ENCODE results near the gene NOX5.
A peak's percentile ranks its signal among the peaks of the same experiment; 100 is the strongest.

Gene NOX5

DNA sequence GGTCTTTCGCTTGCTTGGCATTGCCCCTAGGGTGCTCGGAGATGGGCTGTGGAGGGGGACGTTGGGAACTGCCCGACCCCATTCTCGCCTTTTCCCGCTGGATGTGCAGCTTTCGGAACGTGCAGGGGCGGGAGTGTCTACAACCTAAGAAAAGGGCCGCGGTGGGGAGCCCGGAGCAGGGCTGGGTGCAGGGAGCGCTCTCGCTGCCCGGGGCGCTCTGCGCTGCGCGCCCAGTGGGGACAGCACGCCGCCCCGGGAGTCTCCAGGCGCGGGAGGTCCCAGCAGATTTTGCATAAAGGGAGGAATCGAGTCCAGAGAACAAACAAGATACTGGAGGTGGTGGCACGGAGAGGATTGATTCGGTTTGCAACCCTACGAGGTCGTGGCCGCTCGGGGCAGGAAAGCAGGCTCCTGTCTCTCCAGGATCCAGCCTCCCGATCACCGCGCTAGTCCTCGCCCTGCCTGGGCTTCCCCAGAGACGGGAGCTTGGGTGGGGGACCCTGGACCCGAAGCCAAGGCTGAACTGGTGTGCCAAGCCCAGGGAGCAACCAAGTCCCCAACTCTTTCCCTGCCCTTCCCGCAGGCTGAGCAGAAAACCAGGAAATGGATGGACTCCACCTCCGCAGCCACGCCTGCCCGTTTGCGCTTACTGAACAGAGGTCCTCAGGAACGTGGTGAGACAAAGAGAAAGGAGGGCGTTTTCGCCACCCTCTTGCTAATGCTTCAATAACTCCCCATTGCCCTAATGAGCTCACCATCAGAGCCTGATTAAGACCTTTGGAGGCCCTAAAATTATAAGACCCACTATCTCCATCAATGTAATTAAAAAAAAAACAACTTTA is 59.7 kb downstream of the NOX5 start:
- CTCF ChIA-PET: interaction anchor here (0.6 to 1.2 kb wide), 2 partner anchors 11 to 1025 kb away, joined by 4 to 7 read pairs; no protein-coding TSS in a partner anchor
- POLR2A ChIA-PET: interaction anchor here (0.8 to 3.6 kb wide), 4 partner anchors 68 to 161 kb away, joined by 3 to 16 read pairs (median 3); partner anchors contain the start of gene GLCE
- DNase-seq (ENCODE audit: extremely low spot score): peak; percentile 72
- TF ChIP-seq FOXK2 (IDR thresholded peaks at IDR 0.05) (no peak), CTBP1 (IDR thresholded peaks at IDR 0.05; ENCODE audit: borderline replicate concordance) (no peak), TARDBP (IDR thresholded peaks at IDR 0.05) (no peak), HDGF (IDR thresholded peaks at IDR 0.05; ENCODE audit: borderline replicate concordance) (no peak), FOXA1 (IDR thresholded peaks at IDR 0.05) (no peak), BHLHE40 (IDR thresholded peaks at IDR 0.05; ENCODE audit: borderline replicate concordance) (no peak), LEF1 (IDR thresholded peaks at IDR 0.05; ENCODE audit: borderline replicate concordance) (no peak), ARNT (IDR thresholded peaks at IDR 0.05) (no peak), ELF4 (IDR thresholded peaks at IDR 0.05) (peak; percentile 45; the same call in 1 of the 2 replicates), SUZ12 (IDR thresholded peaks at IDR 0.05) (no peak), NFRKB (IDR thresholded peaks at IDR 0.05) (no peak), L3MBTL2 (conservative IDR thresholded peaks at IDR 0.05) (peak; percentile 54), FOXM1 (IDR thresholded peaks at IDR 0.05; ENCODE audit: borderline replicate concordance) (no peak), SP1 (IDR thresholded peaks at IDR 0.05) (no peak), ZNF384 (IDR thresholded peaks at IDR 0.05) (no peak)
- TF ChIP-seq, protein P1, sequence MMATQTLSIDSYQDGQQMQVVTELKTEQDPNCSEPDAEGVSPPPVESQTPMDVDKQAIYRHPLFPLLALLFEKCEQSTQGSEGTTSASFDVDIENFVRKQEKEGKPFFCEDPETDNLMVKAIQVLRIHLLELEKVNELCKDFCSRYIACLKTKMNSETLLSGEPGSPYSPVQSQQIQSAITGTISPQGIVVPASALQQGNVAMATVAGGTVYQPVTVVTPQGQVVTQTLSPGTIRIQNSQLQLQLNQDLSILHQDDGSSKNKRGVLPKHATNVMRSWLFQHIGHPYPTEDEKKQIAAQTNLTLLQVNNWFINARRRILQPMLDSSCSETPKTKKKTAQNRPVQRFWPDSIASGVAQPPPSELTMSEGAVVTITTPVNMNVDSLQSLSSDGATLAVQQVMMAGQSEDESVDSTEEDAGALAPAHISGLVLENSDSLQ (IDR thresholded peaks at IDR 0.05): no peak

GRCh38 chr15:69074843-69075224 is 60.3 kb downstream of the NOX5 start:
- TF ChIP-seq FOXM1 (IDR thresholded peaks at IDR 0.05; ENCODE audit: borderline replicate concordance): no peak
- ChIA-PET POLR2A (interaction anchor here (0.8 to 3.6 kb wide), 4 partner anchors 67 to 160 kb away, joined by 3 to 16 read pairs (median 3); partner anchors contain the start of gene GLCE), CTCF (interaction anchor here (0.6 to 1.2 kb wide), 3 partner anchors 10 to 1111 kb away, joined by 3 to 7 read pairs (median 4); no protein-coding TSS in a partner anchor)
- DNase-seq (ENCODE audit: extremely low spot score): peak; percentile 60

DNA sequence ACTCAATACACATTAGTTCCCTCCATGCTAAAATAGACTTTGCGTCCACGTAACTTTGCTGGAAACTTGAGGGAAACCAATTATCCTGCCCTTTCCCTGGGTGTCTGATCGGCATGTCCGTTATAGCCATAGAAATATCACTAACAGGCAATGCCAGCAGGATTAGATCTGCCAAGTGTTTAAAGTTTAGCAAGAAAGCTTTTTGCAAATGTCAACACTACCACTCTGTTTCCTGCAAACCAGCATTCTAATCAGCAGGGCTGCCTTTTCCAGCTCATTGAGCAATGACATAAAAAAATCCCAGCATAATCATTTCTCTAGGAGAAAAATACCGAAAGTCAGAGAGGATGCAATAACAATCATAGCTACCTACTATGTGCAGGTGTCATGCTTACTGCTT is 60.9 kb downstream of the NOX5 start:
- ChIA-PET CTCF (interaction anchor here (0.7 to 1.2 kb wide), 3 partner anchors 9 to 1111 kb away, joined by 3 to 7 read pairs (median 3); no protein-coding TSS in a partner anchor), POLR2A (interaction anchor here (0.9 to 3.6 kb wide), 2 partner anchors 70 to 85 kb away, joined by 3 to 16 read pairs; partner anchors contain the start of gene GLCE)
- DNase-seq (ENCODE audit: extremely low spot score): no peak
- TF ChIP-seq LEF1 (IDR thresholded peaks at IDR 0.05; ENCODE audit: borderline replicate concordance) (no peak), NFRKB (IDR thresholded peaks at IDR 0.05) (no peak), SUZ12 (IDR thresholded peaks at IDR 0.05) (no peak)

GRCh38 chr15:69076756-69077155 is 62.3 kb downstream of the NOX5 start:
- no peak for TF ChIP-seq ARNT (IDR thresholded peaks at IDR 0.05)
- no peak for TF ChIP-seq TARDBP (IDR thresholded peaks at IDR 0.05)
- TF ChIP-seq FOXM1 (IDR thresholded peaks at IDR 0.05; ENCODE audit: borderline replicate concordance): no peak
- CTCF ChIA-PET: interaction anchor here (0.7 to 1.6 kb wide), 2 partner anchors 17 to 152 kb away, joined by 3 to 4 read pairs; no protein-coding TSS in a partner anchor
- POLR2A ChIA-PET: interaction anchor here (1.5 kb wide), 1 partner anchor 84 kb away, joined by 5 read pairs; the partner anchor contains the start of gene GLCE
- DNase-seq (ENCODE audit: extremely low spot score): no peak

- TF ChIP-seq LEF1 (IDR thresholded peaks at IDR 0.05; ENCODE audit: borderline replicate concordance): no peak
- TF ChIP-seq SP1 (IDR thresholded peaks at IDR 0.05): no peak
- TF ChIP-seq ZNF384 (IDR thresholded peaks at IDR 0.05): no peak
- no peak for TF ChIP-seq CTBP1 (IDR thresholded peaks at IDR 0.05; ENCODE audit: borderline replicate concordance)
- TF ChIP-seq ARNT (IDR thresholded peaks at IDR 0.05): no peak
- TF ChIP-seq SUZ12 (IDR thresholded peaks at IDR 0.05): no peak
- no peak for TF ChIP-seq BHLHE40 (IDR thresholded peaks at IDR 0.05; ENCODE audit: borderline replicate concordance)
- no peak for TF ChIP-seq FOXM1 (IDR thresholded peaks at IDR 0.05; ENCODE audit: borderline replicate concordance)
- ChIA-PET CTCF (interaction anchor here (0.7 to 1.4 kb wide), 4 partner anchors 11 to 577 kb away, joined by 3 to 4 read pairs (median 4); no protein-coding TSS in a partner anchor), POLR2A (no interaction called here)
- no peak for DNase-seq (ENCODE audit: extremely low spot score)
Measured at GRCh38 chr15:69078638-69079037, 64.1 kb downstream of the NOX5 start.

DNA sequence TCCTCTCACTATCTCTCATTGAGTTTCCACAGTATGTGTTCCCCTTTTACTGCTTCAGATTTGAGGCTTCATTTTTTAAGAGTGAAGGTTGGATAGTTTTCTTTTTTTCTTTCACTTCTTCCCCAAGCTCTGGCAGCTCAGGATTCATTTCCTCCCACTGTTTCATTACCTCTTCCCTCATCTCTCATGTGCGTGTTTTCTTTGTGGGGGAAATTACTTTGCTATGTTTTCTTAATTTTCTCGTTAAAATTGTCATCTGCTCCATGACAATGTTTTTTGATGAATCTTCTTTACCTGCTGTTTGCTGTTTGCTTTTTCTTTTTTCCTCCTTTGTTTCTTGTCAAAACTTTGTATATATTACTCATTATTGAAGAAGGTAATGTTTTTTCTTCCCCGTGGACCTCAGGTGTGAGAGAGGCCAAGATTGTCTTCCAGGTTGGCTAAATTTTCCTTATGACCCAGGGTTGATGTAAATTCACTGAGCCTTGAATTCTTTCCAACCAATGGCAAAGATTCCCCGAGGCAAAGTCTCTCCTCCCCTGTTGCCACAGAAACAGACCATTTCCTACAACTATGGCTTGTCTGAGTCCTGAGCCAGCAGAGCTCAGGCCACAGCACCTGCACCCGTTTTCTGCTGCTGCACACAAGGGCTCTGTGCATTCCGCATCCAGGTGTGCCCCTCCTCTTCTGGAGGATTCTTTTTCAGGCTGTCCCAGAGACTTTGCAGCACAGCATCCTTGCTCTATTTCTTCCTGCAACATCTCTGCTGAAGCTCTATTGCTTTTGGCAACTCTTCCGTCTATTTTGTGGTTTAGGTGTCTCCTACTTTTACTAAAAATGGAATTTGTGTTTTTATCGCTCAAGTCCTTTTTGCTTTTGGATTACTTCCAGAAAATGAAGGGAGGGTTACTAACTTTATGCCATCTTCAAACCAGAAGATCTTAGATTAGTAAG is 66.1 kb downstream of the NOX5 start:
- POLR2A ChIA-PET: interaction anchor here (1.5 to 1.8 kb wide), 2 partner anchors 80 to 382 kb away, joined by 3 to 5 read pairs; partner anchors contain the start of gene GLCE
- TF ChIP-seq FOXK2 (IDR thresholded peaks at IDR 0.05) (no peak), FOXM1 (IDR thresholded peaks at IDR 0.05; ENCODE audit: borderline replicate concordance) (no peak), SP1 (IDR thresholded peaks at IDR 0.05) (no peak), LEF1 (IDR thresholded peaks at IDR 0.05; ENCODE audit: borderline replicate concordance) (no peak), BHLHE40 (IDR thresholded peaks at IDR 0.05; ENCODE audit: borderline replicate concordance) (no peak)
- CTCF ChIA-PET: interaction anchor here (1.4 kb wide), 1 partner anchor 383 kb away, joined by 4 read pairs; no protein-coding TSS in a partner anchor
- peak; percentile 34 for DNase-seq (ENCODE audit: extremely low spot score)

Measured in HEK293T (cell line).